ENCODE data around the gene ANKRD53.

DNA sequence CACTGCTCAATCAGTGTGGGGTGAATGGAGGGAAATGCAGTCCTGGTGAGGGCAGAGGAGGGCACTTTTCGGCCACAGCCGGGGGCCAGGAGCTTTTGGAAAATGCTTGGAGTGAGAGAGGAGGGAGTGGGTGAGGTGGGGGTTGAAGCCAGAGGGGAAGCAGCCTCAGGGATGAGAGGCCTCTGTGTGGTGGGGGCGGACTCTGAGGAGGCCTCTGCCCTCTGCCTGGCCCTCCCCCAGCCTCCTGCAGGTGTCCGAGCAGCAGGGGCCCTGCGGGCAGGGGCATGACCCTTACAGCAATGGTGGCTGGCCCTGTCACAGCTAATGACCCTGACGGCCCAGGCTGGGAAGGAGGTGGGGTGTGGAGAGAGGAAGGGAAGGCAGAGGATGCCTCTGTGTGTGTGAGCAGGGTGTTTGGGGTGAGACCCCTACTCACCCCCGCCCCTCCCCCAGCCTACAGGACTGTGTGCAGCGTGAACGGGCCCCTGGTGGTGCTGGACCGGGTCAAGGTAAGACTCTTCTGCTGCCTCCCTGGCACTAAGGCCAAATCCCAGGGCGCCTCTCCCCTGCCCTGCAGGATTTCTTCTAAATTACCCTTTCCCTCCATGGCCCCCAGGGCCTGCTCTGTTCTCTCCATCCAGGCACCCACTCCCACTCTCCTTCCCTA is 35.1 kb upstream of the ANKRD53 start:
- no peak for TF ChIP-seq EZH2 (IDR thresholded peaks at IDR 0.05; ENCODE audit: low read depth)
- TF ChIP-seq, protein P1, sequence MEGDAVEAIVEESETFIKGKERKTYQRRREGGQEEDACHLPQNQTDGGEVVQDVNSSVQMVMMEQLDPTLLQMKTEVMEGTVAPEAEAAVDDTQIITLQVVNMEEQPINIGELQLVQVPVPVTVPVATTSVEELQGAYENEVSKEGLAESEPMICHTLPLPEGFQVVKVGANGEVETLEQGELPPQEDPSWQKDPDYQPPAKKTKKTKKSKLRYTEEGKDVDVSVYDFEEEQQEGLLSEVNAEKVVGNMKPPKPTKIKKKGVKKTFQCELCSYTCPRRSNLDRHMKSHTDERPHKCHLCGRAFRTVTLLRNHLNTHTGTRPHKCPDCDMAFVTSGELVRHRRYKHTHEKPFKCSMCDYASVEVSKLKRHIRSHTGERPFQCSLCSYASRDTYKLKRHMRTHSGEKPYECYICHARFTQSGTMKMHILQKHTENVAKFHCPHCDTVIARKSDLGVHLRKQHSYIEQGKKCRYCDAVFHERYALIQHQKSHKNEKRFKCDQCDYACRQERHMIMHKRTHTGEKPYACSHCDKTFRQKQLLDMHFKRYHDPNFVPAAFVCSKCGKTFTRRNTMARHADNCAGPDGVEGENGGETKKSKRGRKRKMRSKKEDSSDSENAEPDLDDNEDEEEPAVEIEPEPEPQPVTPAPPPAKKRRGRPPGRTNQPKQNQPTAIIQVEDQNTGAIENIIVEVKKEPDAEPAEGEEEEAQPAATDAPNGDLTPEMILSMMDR (conservative IDR thresholded peaks at IDR 0.05): no peak
